Panc1 (cell line): ENCODE data around the gene MGAT5.

Experiments used
- POLR2AphosphoS5 ChIP-seq: IDR thresholded peaks from 2 replicates; pipeline ENCODE4 v1.6.1; 2012; ENCODE audit warnings: mild to moderate bottlenecking, low read depth, low read length, moderate library complexity
- SIN3A ChIP-seq: IDR thresholded peaks from 2 replicates; pipeline ENCODE4 v1.6.1; 2012; ENCODE audit warnings: low read depth, mild to moderate bottlenecking, low read length, moderate library complexity, borderline replicate concordance; ENCODE audit not compliant: insufficient read depth
- TCF7L2 ChIP-seq: IDR thresholded peaks from 2 replicates; pipeline ENCODE4 v1.6.1; 2011; ENCODE audit warnings: mild to moderate bottlenecking, low read depth, low read length, inconsistent platforms
- TF ChIP-seq, protein P1 (sequence below): fragments of 450-650 bp; IDR thresholded peaks from 2 replicates; pipeline ENCODE4 v1.5.1; 2017; ENCODE audit warnings: mild to moderate bottlenecking

DNA sequence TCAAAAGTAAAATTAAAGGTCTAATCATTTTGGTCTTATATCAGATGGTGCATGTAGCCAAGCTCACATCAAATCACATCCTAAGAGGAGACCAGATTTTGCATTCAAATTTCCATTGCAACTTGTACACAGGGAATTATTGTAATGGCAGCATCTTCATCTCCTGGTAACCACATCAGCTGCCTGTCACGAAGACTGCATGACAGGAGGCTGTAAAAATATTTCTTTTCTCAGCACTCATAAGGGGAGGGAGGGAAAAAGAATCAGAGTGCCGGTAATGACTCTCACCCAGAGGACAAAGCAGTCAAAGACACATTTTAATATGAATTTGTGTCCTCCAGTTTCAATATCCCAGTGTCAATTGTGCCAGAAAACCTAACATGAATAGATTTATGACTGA, 248.2 kb downstream of the MGAT5 start:
- TF ChIP-seq, protein P1, sequence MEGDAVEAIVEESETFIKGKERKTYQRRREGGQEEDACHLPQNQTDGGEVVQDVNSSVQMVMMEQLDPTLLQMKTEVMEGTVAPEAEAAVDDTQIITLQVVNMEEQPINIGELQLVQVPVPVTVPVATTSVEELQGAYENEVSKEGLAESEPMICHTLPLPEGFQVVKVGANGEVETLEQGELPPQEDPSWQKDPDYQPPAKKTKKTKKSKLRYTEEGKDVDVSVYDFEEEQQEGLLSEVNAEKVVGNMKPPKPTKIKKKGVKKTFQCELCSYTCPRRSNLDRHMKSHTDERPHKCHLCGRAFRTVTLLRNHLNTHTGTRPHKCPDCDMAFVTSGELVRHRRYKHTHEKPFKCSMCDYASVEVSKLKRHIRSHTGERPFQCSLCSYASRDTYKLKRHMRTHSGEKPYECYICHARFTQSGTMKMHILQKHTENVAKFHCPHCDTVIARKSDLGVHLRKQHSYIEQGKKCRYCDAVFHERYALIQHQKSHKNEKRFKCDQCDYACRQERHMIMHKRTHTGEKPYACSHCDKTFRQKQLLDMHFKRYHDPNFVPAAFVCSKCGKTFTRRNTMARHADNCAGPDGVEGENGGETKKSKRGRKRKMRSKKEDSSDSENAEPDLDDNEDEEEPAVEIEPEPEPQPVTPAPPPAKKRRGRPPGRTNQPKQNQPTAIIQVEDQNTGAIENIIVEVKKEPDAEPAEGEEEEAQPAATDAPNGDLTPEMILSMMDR = no peak
- TF ChIP-seq POLR2AphosphoS5 (no peak), SIN3A (no peak), TCF7L2 (no peak)
